ENCODE measurements around the gene CORO1A.
"Not testable (repeated sequence)": the region's sequence is repeated elsewhere in the genome, so short reads cannot be mapped to it uniquely, and the experiment has no call there.

Gene CORO1A

DNA sequence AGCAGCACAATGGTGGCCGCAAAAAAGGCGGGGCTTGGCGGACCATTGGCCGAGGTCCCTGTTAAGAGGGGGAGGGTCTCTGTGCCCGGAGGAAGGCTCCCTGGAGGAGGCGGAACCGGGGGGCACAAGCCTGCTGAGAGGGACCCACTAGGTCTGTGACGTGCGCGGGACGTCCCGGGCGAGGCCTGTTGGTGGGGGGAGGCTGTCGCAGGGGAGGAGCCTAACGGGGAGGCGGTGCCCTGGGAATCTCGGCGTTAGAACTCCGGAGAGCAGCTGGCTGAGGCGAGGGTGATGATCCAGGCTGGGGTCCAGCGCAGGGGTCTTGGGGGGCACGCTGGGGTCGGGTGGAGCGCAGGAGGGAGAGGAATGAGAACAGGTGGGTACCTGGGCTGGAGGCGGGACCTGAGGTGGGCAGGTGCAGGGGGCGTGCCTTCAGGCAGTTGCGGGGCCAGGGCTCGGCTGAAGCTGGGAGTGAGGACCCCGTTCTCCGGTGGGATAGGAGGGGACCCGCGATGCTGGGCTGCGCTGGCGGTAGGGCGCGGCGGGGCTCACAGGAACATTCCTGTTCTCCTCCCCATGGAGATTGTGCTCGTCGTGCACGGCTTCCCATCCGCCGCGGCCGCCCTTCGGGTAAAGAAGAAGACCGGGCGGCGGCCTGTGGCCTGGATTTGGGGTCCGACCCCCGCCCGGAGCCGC, 22.3 kb downstream of the CORO1A start:
- not testable (repeated sequence) for H3K36me3 ChIP-seq (ENCODE audit: insufficient read depth, low read length); H3K9me3 ChIP-seq (ENCODE audit: control insufficient read depth, insufficient read depth, low read length); H3K4me1 ChIP-seq (ENCODE audit: insufficient read depth, low read length)
- H3K9ac ChIP-seq (ENCODE audit: low read depth, low read length): peak overlapping the region; percentile 36; the same call in 1 of the 2 replicates

DNA sequence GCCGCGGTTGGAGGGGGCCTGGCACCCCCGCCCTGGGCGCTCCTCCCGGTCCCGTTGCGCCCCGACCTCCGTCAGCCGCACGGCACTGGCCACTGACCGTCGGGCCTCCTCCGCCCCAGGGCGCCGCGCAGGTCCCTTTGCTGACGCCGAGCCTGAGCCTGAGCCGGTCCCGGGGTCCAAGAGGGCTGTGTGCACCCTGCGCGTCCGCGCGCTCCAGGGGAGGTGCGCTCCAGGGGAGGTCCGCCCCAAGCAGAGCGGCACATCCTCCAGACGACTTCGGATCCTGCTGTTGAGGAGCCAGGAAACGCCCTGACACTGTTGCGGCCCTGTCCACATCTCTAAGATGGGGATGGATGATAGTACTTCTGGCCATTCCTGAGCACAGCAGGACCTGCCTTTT, 22.9 kb downstream of the CORO1A start:
- H3K36me3 ChIP-seq (ENCODE audit: insufficient read depth, low read length); H3K9me3 ChIP-seq (ENCODE audit: control insufficient read depth, insufficient read depth, low read length); H3K4me1 ChIP-seq (ENCODE audit: insufficient read depth, low read length): not testable (repeated sequence)
- H3K9ac ChIP-seq (ENCODE audit: low read depth, low read length): peak overlapping the region; percentile 36; the same call in 1 of the 2 replicates

DNA sequence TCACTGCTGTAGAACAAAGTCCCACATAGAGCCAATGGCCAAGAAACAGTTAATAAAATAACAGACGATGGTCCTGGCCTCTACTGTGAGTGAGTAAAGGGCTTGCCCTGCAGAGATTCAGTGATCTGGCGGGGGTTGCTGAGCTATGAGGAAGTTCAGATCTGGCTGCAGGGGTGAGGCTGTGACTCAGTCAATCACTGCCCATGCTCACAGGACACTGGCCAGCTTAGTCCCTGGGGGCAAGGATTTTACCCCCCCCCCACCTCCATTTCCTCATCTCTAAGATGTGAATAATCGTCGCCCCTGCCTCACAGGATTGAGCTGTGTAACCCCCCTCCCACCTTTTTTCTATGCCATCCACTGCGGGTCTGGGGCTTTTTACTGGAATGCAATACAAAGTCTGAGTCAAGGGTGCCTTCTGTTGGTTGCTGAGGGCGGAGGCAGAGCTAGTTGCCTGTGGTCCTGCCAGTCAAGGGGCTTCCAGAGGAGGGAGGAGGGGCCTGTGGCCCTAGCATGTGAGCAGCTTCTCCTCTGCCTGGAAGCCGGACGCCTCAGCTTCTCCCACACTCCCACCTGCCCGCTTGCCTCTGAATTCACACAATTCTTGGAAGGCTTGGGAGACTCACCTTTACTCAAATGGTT, 23.8 kb downstream of the CORO1A start:
- not testable (repeated sequence) for H3K4me1 ChIP-seq (ENCODE audit: insufficient read depth, low read length); H3K9me3 ChIP-seq (ENCODE audit: control insufficient read depth, insufficient read depth, low read length); H3K9ac ChIP-seq (ENCODE audit: low read depth, low read length); H3K36me3 ChIP-seq (ENCODE audit: insufficient read depth, low read length)

DNA sequence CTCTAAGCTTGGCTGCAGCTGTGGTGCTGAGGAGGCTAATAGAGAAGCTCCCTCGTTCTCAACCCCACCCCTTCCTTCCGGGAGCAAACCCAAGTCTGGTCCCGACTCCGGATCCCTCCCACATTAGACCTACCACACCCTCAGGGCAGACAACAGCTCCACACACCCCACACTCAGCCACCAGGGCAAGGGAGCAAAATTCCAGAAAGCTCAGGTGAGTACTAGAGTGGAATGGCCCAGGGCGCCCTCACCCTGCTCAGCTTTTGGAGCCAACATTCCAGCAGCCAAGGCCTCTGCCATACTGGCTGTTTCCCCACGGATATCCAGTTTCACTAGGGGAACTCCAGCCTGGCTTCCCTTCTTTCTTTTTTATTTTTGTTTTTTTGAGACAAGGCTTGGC, 25.6 kb downstream of the CORO1A start:
- not testable (repeated sequence) for H3K4me1 ChIP-seq (ENCODE audit: insufficient read depth, low read length); H3K9ac ChIP-seq (ENCODE audit: low read depth, low read length); H3K36me3 ChIP-seq (ENCODE audit: insufficient read depth, low read length); H3K9me3 ChIP-seq (ENCODE audit: control insufficient read depth, insufficient read depth, low read length)

DNA sequence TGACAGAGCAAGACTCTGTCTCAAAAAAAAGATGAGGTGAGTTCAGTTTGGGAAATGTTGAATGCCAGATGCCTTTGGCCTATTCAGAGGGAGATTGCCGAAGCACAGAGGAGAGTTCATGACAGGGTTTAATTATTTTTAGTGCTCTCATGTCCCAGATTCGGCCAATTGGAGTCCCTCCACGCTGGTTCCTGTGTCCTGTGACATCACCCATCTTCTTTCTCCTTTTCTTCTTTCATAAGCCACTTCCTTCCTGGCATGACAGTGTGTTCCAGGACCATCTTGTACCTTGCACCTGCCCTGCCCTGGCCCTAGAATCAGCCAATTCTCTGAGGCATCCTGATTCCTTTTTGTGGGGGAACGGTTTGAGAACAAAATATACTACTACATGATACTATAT, 28.0 kb downstream of the CORO1A start:
- H3K9ac ChIP-seq (ENCODE audit: low read depth, low read length); H3K9me3 ChIP-seq (ENCODE audit: control insufficient read depth, insufficient read depth, low read length); H3K4me1 ChIP-seq (ENCODE audit: insufficient read depth, low read length); H3K36me3 ChIP-seq (ENCODE audit: insufficient read depth, low read length): not testable (repeated sequence)

DNA sequence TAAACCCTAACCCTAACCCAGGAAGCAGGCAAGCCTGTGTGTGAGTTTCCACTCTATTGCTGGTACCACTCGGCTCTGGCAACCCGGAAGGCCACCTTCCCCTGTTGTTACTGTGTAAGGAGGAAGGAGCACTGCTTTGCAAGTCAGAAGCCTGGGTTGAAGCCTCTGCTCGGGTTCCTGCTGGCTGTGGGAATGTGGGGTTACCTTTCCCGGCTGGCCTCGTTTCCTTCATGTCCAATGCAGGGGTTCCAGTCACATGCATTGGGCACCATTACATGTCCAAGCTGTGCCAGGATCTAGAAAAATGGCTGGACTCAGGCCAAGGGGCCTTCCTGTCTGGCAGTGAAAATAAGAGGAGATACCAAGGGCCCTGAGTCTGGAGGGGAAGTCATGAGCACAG, 33.7 kb downstream of the CORO1A start:
- not testable (repeated sequence) for H3K36me3 ChIP-seq (ENCODE audit: insufficient read depth, low read length); H3K9ac ChIP-seq (ENCODE audit: low read depth, low read length); H3K4me1 ChIP-seq (ENCODE audit: insufficient read depth, low read length); H3K9me3 ChIP-seq (ENCODE audit: control insufficient read depth, insufficient read depth, low read length)

Data from ES-I3 (cell line).